ENCODE measurements around the gene NEDD4L.

NEDD4L gene

GRCh38 chr18:58096658-58097057 is 52.6 kb downstream of the NEDD4L start:
- DNase-seq = no peak

GRCh38 chr18:58097121-58097906 is 53.3 kb downstream of the NEDD4L start:
- DNase-seq = no peak

DNA sequence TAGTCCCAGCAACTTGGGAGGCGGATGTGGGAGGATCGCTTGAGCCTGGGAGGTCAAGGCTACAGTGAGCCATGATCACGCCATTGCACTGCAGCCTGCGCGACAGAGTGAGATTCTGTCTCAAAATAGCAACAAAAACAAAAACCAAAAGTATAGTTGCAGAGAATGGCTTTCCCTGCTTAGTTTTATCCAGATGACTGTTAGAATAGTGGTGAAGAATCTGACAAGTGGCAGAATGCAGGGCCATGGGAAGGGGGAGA is 53.8 kb downstream of the NEDD4L start:
- no peak for DNase-seq

GRCh38 chr18:58098706-58099105 is 54.7 kb downstream of the NEDD4L start:
- no peak for DNase-seq

- DNase-seq = no peak
Measured at GRCh38 chr18:58100154-58100553, 56.1 kb downstream of the NEDD4L start.

DNA sequence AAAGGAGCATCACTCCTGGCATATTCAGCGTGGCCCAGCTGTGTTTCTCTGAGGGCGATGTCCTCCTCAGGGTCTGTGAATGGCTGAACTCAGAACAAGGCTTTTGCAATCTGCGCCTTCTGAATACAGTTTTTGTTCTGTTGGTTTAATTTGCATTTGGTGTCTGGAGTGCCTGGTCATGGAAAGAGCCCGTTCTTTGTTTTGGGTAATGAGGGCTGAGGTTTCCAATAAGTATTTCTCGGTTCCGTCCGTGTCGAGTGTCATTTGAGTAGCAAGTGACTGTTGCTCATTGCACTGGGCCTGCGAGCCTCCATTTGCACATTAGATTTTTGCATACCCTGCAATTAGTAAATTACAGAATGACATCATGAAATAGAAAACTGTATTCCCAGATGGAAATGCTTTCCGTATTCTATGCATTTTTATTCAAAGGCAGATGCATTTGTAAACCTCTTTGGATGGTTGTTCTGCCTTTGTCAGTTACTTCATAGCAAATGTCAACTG is 57.3 kb downstream of the NEDD4L start:
- DNase-seq = no peak

DNA sequence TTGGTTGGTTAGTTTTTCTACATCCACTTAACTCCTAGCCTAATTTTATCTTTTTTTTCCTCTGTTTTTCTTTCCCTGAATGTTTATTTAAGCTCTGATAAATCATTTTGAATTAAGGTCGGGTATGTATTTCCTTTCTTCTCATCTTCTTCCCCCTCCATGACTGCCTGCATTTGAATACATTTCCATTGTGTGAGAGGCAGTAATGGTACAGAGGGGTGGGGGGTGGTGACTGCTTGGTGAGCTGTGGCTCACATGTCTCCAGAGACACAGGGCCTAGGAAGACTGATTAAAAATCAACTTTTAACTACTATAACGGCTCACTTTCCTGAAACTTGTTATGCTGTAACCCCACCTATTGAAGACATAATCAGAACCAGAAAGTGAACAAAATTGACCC is 58.0 kb downstream of the NEDD4L start:
- DNase-seq = no peak

DNA sequence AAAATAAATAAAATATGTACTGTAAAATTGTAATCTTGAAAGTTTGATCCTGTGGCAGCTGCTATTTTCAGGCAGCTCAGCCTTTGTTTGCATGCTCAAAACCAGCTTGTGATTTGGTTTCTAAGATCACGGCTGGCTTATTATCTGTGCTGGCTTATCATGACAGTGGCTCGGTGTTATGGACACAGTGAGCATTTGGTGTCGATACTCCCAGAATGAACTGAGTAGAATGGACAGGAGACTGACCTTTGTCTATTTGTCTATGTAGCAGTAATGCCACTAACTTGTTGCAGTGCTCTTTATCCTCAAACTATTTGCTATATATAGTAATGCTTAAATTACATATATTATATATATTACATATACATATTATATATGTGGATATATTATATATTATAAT is 58.8 kb downstream of the NEDD4L start:
- DNase-seq = no peak

- no peak for DNase-seq
Measured at GRCh38 chr18:58103339-58103985, 59.4 kb downstream of the NEDD4L start.

- no peak for DNase-seq
Measured at GRCh38 chr18:58104096-58104495, 60.1 kb downstream of the NEDD4L start.

DNA sequence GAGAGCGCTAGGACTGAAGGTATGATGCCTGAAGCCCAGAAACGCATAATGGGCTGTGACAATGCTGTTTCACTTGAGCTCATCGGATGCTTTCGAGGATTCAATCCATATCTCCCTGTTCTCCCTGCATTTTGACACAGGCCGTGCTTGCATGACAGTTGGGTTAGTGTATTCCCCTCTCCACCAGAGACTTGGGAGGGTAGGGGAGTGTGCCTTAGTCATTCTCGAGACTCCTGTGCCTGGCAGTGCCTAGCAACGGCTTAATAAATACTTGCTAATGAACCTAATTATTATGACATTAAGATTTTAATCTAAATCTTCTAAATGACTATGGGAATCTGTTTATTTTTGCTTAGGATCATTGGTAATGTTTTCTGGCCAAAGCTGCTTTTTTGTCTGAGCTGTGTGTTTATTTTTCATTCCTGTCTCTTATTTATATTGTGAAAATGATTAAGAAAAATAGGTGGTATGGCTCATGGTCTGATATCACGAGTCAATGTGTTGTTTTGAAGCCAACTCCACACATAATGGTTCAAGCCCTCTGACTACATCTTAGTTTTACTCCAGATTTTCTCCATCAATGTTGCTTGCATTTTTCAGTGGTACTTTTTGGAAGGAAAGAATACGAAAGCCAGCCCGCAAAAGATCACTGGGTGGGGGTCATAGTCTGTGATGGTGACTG is 61.3 kb downstream of the NEDD4L start:
- DNase-seq = no peak

DNA sequence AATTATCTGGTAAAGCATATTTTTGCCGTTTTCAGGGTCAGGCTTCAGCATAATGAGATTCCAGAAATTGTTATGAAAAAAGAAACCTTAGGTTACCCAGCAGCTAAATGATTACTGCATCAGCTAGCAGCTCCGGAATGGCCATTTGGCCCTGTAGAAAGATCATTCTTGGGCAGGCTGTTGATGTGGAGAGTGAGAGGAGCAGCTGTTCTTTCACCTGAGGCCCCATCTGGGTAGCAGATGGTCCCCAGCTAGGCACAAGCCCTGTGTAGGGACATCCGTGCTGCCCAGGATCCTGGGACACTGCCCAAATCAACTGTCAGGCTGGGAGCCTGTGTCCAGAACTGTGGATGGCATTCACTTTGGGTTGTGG is 61.8 kb downstream of the NEDD4L start:
- no peak for DNase-seq

GRCh38 chr18:58106289-58107070 is 62.5 kb downstream of the NEDD4L start:
- DNase-seq = no peak

GRCh38 chr18:58109256-58109655 is 65.2 kb downstream of the NEDD4L start:
- DNase-seq = no peak

DNA sequence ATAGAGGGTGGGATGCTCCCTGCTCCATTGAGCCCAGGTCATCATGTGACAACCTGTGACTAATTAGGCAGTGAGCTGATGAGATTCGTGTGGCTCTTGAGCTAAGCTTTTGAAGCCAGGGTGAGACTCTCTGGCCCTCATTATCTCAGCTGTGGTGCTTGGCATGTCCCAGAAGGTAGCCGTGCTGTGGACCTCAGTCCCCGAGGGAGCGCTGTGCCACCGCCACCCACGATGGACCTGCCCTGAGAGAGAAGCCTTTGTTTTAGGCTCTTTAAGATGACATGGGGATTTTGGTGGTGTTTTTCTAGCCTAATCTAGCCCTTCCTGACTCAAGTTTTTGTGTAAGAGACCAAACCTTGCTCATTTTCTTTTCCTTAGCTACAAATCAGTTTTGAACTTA is 66.4 kb downstream of the NEDD4L start:
- no peak for DNase-seq

GRCh38 chr18:58112174-58112573 is 68.1 kb downstream of the NEDD4L start:
- DNase-seq = no peak

DNA sequence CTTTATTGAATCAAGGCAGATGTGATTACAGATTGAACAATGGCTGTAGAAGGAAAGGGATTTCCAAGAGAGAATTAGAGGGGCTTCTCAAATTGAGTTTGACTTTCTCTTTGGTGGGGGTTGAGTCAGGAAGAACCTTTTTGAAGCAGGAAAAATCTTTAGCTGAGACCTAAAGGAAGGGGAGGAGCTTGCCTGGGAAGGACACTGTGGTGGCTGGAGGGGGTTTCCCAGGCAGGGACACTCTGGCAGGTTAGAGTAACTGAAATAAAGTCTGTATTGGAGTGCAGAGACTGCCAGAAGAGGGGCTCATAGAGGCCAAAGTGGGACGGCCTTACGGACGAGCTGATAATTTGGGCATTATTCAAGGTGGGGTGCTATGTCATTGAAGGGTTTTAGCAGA is 69.3 kb downstream of the NEDD4L start:
- DNase-seq = no peak

GRCh38 chr18:58114766-58115165 is 70.7 kb downstream of the NEDD4L start:
- no peak for DNase-seq

DNA sequence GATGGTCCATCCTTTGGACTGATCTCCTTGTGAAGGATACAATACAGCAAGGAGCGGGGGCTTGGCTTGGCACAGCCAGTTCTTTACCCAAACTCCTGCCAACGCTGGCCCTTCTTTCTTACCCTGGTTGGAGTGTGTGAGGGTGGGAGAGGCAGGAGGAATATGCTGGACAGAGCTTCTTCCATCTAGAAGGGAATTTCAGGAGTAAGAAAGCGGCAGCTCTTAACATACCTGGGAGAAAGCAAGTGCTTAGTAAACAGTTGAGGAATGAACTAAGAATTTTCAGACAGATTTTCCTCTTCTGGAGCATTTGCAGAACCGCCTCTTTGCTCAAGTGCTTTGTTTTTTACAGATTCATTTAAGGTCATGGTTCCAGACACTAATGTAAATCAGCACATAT is 72.8 kb downstream of the NEDD4L start:
- no peak for DNase-seq

DNA sequence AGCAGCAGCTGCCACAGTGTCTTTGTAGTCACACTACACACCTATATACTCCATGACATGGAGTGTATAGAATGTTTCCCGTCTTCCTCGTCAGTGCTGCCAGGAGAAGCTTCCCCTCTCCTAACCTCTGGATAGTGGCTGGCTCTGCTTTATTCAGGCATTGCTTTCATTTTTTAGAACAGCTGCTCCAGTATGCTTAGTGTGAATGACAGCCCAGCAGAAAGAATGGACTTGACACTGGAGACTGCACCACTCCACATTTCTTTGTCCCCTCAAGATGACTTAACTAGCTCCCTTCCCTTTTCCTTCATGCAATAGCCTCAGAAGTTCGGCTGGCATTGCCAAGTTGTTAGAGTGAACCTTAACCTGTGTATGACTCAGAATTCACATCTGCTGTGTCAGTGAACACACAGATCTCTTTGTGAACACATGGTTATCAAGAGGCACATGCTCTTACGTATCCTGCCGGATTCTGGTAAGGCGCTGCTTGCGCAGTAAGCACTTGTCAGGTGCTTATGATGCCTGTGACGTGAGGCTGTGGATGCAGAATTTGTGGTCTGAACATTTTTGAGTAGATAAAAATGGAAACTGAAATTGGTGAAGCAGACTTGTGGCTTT is 73.9 kb downstream of the NEDD4L start:
- DNase-seq = no peak

DNA sequence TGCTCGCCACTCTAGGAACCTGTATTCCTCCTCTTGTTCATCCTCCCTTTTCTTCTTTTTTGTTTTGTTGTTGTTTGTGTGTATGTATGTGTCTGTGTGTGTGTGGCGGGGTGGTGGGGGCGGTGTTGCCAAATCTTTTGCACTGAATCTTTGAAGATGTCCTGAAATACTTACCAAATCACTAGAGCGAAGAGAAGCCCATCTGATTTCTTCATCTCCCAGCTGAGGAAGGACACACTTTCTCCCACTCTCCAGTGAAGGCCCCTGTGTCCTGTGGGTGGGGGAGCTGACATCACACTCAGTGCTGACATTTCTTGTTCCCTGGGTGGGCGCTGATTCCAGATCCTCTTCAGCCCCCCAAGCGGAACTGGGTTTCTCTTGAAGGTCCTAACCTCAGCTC is 74.5 kb downstream of the NEDD4L start:
- no peak for DNase-seq

DNA sequence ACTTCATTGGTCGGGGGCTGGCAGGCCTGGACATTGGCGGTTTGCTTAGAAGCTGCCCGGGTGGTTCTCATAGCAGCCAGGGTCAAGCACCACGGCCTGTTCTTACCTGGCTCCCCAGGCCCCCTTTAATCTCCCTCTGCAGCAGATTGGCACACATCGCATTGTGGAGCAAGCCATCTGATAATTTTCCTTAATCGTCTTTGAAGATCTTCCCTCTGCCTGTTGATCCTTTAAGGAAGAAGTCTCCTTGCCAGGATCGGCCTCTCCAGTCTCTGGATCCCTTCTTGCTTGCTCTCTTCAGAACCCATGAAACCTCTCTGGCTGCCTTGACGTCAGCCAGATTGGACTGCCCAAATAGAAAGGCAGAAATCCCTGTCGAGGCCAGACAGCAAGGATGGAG is 75.8 kb downstream of the NEDD4L start:
- no peak for DNase-seq

DNA sequence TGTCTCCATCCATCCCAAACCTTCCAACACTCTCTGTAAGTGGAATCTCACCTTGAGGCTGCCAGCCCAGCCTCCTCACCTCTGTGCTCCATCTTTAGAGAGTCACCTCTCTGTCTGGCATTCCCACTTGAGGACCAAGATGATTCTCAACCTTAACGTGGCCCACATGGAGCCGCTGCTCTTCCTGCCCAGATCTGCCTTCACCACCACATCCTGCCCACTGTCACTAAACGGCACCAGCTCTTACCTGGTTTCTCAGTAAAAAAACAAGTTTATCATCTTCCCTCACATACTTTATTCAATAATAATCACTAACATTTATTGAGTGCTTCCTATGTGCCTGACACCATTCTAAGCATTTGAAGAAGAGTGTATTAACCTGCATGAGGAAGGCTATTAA is 80.4 kb downstream of the NEDD4L start:
- DNase-seq = no peak
